Nephron progenitor cell (in vitro differentiated cells): ENCODE data around the gene GSDMA.

Source experiments
- DNase-seq: peaks from one replicate; pipeline ENCODE4 v3.0.0; 2021
- H3K27ac Mint-ChIP-seq: 2 replicates; pipeline ENCODE4 v1.8.0; 2021; ENCODE audit warnings: mild to moderate bottlenecking, moderate library complexity, mixed read lengths
- H3K27me3 Mint-ChIP-seq: 2 replicates; pipeline ENCODE4 v1.8.0; 2021; ENCODE audit warnings: mild to moderate bottlenecking, low read depth, mixed read lengths; ENCODE audit not compliant: poor library complexity
- H3K36me3 Mint-ChIP-seq: 2 replicates; pipeline ENCODE4 v1.8.0; 2021; ENCODE audit warnings: low read depth, mixed read lengths
- H3K4me1 Mint-ChIP-seq: 2 replicates; pipeline ENCODE4 v1.8.0; 2021; ENCODE audit warnings: mixed read lengths
- H3K4me3 Mint-ChIP-seq: 2 replicates; pipeline ENCODE4 v1.8.0; 2021; ENCODE audit warnings: mild to moderate bottlenecking, moderate library complexity, mixed read lengths
- H3K9me3 Mint-ChIP-seq: 2 replicates; pipeline ENCODE4 v1.8.0; 2021; ENCODE audit warnings: mild to moderate bottlenecking, moderate library complexity, mixed read lengths
- TF ChIP-seq, protein P1 (sequence below): fragments of 200-600 bp; sonication (generic); IDR thresholded peaks from 2 replicates; pipeline ENCODE4 v1.5.0; 2021; ENCODE audit warnings: antibody characterized with exemption

The GSDMA gene

DNA sequence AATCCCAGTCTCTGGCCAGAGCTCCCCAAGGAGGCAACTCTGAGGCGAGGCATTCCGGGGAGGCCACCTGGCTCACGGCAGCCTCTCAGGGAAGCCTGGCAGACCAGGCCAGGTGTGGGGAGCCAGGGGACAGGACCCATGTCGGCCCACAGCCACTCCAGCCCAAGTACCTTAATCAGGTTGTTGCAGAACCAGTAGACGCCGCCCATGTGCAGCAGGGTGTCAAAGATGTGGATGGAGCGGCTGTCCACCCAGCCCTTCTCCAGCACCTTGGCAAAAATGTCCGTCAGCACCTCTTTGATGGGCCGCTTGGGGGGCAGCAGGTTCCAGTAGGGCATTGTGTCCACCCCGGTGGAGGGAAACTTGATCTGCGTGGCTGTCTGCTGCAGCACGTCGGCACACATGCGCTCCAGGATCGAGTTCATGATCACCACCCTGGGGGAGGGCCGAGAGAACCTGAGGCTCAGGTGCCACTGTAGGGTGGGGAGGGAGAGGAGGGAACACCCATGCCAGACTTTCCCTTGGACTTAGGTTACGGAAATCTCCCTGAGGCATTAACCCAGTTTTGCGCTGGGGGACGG, 60.2 kb downstream of the GSDMA start:
- Mint-ChIP-seq H3K4me3 (no peak overlapping the region), H3K9me3 (no peaks in the 10 kb centered on the region), H3K27ac (no peak overlapping the region), H3K27me3 (no peaks in the 10 kb centered on the region), H3K4me1 (peaks cover 27% of the 10 kb centered on the region), H3K36me3 (peaks cover 48% of the 10 kb centered on the region)
- no peak for DNase-seq
- TF ChIP-seq, protein P1, sequence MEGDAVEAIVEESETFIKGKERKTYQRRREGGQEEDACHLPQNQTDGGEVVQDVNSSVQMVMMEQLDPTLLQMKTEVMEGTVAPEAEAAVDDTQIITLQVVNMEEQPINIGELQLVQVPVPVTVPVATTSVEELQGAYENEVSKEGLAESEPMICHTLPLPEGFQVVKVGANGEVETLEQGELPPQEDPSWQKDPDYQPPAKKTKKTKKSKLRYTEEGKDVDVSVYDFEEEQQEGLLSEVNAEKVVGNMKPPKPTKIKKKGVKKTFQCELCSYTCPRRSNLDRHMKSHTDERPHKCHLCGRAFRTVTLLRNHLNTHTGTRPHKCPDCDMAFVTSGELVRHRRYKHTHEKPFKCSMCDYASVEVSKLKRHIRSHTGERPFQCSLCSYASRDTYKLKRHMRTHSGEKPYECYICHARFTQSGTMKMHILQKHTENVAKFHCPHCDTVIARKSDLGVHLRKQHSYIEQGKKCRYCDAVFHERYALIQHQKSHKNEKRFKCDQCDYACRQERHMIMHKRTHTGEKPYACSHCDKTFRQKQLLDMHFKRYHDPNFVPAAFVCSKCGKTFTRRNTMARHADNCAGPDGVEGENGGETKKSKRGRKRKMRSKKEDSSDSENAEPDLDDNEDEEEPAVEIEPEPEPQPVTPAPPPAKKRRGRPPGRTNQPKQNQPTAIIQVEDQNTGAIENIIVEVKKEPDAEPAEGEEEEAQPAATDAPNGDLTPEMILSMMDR = no peak

DNA sequence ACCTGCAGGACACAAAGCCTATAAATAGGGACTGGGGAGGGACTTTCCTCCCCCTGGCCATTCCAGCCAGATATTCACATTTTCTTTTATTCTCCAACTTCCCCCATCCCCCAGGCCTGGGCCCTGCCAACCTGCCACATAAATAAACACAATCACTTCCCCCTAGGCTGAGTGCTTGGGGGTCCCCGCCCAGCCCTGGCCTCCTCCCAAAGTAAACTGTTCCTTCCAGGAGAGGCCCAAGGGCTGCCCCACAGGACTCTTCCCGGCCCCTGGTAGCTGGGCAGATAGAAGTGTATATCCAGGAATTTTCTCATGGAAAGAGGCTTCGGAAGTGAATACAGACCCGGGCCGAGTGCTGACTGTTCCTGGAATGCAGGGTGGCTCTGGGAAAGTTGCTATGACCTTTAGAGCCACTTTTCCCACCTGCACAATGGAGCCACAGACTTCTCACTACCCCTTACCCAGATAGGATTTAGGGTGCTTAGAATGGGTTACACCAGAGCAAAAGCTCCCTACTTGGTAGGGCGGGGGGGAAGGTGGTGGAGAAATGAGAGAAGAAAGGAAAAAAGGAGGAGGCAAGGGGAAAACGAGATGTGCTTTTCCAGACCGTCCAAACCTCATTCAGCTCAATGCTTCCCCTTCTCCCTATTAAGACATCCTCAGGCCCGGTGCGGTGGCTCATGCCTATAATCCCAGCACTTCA, 60.9 kb downstream of the GSDMA start:
- Mint-ChIP-seq H3K27ac (peak overlapping the region; percentile 75), H3K36me3 (peaks cover 53% of the 10 kb centered on the region), H3K27me3 (no peaks in the 10 kb centered on the region), H3K4me1 (peaks cover 20% of the 10 kb centered on the region), H3K9me3 (no peaks in the 10 kb centered on the region), H3K4me3 (no peak overlapping the region)
- DNase-seq = no peak
- TF ChIP-seq, protein P1 = no peak

DNA sequence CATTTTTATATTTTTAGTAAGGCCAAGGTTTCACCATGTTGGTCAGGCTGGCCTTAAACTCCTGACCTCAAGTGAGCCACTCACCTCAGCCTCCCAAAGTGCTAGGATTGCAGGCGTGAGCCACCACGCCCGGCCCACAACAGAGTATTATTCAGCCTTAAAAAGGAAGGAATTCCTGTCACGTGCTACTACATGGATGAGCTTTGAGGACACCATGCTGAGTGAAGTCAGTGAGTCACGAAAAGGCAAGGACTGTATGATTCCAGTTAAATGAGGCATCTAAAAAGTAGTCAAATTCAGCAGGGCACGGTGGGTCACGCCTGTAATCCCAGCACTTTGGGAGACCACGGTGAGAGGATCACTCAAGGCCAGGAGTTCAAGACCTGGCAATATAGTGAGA, 62.1 kb downstream of the GSDMA start:
- TF ChIP-seq, protein P1 = no peak
- DNase-seq = no peak
- H3K36me3 Mint-ChIP-seq = peaks cover 56% of the 10 kb centered on the region
- no peaks in the 10 kb centered on the region for H3K9me3 Mint-ChIP-seq
- H3K27ac Mint-ChIP-seq = no peak overlapping the region
- H3K4me3 Mint-ChIP-seq = no peak overlapping the region
- H3K27me3 Mint-ChIP-seq = no peaks in the 10 kb centered on the region
- H3K4me1 Mint-ChIP-seq = peaks cover 10% of the 10 kb centered on the region

DNA sequence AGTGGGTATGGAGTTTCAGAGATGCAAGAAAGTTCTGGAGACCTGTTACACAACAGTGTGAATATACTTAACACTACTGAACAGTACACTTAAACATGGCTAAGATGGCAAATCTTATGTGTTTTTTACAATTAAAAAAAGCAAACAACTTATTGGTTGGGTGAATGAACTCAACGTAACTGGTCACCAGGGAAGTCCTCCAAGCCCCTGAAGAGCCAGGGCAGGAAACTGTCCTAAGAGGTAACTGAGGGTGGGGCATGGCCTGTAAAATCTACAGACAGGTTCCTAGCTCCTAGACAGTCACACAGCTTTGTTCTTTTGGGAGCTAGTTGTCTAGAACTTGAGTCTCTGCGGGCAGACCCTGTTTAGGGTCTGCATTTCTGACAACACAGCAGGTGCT, 62.8 kb downstream of the GSDMA start:
- no peak overlapping the region for H3K4me3 Mint-ChIP-seq
- no peak for DNase-seq
- peaks cover 52% of the 10 kb centered on the region for H3K36me3 Mint-ChIP-seq
- H3K4me1 Mint-ChIP-seq = peaks cover 6% of the 10 kb centered on the region
- peak overlapping the region; percentile 51 for H3K27ac Mint-ChIP-seq
- no peaks in the 10 kb centered on the region for H3K9me3 Mint-ChIP-seq
- no peaks in the 10 kb centered on the region for H3K27me3 Mint-ChIP-seq
- TF ChIP-seq, protein P1 = no peak

DNA sequence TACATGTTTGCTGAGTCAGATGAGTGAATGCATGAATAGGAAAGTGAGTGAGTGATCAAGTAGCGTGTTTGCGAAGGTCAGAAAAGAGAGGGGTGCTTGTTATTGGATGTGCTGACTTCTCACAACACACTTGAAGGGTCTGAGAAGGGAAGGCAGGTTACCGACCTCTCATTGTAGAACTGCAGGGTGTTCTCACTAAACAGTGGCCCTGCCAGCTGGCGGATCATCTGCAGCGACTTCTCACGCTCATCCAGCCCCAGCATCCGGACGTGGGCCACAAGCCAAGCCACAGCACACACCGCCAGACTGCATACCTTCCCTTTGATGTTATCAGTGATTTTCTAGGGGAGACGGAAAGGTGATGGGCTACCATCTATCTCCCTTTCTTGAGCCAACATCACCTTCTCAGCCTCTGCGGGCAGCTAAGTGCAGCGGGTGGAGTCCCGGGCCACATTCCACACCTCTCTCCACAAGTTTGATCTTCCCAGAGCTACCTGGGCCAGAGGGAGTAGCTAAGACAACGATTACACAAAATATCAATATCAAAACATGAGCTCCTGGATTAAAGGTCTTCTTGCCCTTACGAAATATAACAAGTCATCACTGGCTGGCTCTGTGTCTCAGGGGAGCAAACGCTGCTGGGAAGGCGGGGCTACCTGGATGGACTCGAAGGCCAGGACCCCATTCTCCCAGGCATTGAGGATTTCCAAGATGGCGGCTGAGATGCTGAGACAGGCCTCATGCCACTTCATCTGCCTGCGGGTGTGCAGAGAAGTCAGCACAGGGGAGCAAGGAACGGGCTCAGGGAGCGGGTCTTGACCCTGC, 63.4 kb downstream of the GSDMA start:
- peaks cover 53% of the 10 kb centered on the region for H3K36me3 Mint-ChIP-seq
- TF ChIP-seq, protein P1 = no peak
- H3K27me3 Mint-ChIP-seq = no peaks in the 10 kb centered on the region
- H3K27ac Mint-ChIP-seq = peak overlapping the region; percentile 51
- H3K4me3 Mint-ChIP-seq = no peak overlapping the region
- H3K4me1 Mint-ChIP-seq = peaks cover 6% of the 10 kb centered on the region
- no peak for DNase-seq
- no peaks in the 10 kb centered on the region for H3K9me3 Mint-ChIP-seq
